Activated naive CD4-positive, alpha-beta T cell treated with anti-CD3 and anti-CD28 coated beads, Interleukin-2, amount 50 U/mL, for 16 hours (primary cell): ENCODE measurements around the gene FAM124A.

Experiments
- DNase-seq: peaks from one replicate; pipeline ENCODE4 v3.0.0-alpha.2; 2020

Gene FAM124A

DNA sequence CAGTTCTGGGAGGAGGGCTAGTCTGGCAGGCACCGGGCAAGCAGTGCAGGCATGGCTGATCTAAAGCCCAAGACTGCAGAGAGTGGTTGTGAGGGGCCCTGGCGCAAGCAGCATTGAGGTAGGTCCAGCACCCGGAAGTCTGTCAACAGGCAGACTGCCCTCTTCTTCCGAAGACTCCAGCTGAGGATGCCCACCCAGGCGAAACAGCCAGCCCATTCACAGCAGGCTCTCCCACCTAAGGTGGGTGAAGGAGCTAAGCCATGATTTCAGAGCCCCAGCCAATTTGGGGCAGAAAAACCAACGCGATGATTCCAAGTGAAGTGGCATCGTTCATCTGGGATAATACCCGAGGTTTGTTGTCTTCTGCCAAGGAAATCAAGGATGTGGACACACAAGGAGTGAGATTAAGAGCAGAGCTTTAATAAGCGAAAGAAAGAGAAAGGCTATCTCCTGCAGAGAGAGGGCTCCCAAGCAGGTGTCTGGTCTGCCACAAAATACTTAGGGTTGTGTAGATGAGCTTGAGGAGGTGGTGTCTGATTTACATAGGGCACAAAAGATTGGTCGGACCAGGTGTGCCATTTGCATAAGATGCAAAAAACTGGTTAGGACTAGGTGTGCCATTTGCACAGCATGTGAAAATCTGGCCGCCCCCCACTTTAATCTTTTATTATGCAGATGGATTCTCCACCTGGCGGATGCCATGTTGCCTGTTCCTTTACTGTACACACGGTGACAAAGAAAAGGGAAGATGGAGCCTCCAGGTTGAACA is 22.6 kb downstream of the FAM124A start:
- no peak for DNase-seq

DNA sequence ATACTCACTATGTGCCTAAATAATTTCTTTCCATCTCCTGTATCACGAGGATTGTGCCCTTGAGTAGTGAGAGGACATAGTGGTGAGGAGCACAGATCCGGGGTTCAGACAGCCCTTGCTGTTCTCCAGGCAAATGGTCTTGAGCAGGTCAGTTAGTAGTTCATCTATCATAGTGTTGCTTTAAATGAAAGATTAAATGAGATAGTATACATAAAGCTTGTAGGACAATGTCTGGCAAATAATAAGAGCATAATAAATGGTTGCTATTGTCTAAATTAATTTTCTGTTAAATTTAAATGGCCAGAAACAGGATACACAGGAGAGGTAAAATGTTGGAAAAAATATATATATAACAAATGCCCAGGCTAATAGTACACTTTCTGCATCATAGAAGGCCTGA is 23.4 kb downstream of the FAM124A start:
- DNase-seq = no peak

DNA sequence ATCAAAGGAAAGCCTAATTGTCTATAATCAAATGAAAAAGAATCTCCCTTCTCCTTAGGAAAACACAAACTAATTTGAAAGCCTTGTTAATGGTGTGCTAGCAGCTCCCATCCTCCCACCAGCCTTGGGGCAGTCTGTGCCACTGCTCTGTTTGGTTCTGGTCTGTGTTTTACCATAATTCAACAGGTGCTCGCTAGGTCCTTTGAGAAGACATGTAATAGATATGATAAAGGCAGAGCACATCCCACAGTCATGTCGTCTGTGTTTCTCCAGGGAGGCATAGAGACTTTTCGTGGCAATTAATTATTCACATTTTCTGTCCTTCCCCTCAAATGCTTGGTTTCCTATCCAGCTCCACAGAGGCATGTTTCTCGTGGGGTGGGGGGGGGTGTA is 23.8 kb downstream of the FAM124A start:
- DNase-seq = no peak

DNA sequence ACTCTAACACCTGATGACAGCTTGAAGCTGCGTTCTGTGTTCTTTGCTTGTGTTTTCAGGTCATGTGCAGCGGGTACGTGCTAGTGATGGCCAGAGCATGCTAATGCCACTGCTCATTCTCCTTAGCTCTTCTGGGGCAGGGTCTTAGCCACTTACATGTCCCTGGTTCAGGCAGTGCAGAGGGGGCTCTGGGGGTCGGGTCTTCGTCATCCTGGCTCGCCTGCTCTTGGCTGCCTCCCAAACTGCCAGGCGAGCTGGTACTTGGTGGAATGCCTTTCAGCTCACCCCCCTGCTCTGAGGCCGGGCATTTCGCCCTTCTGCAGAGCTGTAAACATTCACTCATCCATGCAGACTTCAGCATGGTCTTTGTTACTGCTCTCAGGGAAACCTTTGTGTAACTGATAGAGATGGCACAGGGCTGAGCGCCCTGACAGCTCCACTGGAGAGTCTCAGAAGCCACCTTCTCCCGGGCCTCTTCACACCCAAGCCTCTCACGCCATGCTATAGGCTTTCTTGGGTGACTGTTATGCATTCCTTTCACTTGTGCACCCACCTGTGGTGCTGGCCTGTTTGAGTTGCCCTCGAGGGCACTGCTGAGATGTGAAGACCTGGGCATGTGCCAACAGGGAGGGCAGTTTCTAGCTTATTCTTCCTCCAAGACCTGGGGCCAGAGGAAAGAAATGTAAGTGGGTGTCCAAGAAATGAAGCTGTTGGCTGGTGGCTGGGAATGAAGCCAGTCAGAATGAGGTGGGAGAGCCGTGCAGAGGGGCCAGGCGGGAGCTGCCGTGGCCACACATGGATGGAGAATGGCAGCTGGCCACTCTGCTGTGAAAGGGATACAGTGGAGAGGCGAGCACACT is 24.4 kb downstream of the FAM124A start:
- DNase-seq = no peak

DNA sequence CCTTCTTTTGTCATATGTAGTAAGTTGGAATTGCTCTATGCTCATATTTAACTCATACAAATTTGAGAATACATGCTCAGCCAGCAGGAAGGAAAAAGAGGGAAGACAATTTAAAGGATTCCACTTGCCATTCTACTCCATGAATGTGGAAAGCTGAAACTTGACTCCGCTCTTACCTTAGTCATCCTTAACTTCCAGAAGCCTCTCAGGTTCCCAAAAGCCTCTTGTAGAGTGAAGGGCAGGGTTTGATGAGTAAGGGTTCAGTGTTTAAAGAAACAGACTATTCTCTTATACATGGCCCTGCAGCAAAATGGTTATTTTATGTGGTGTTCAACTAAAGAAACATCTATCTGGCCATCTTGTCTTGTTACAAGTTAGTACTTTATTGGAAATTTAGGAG is 27.1 kb downstream of the FAM124A start:
- no peak for DNase-seq

DNA sequence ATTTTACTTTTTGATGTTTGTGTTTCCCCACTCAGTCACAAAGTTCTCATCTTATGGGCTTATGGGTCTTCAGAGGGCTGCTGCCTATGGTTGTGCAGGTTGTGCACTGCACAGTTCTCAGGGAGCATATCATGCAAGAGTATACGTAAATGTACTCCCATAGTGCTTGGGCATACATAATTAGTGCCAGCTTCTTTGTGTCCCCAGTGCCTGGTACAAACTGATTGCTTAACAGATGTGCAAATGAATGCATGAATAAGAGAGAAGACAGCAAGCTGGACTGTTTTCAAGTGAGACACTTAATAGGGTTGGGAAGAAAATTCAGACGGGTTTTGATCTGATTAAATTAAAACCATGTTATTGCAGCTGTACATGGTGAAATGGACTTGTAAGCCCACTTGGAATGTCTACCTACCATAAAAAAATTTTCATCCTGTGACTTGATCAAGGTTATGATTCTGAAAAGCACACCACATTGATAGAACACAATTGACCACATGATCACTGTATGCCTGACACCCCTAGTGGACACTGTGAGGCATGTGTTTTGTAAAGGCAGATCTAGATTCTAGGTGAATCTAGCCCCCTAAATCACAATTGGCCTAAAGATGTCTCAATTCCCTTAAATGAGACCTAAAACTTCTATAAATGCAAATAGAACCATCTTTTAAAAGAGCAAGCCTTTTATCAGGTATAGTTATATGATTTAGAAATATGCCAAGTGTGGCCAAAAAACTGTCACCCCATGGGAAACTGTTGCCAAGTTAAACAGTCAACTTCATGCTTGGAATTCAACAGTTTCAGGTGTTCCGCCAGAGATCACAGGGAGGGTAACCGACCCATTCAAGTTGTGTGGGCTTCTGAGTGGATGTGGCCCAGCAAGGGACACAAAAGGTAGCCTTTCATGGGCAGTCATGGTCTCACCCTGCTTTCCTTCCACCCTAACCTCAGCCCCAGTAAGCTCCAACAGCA is 27.9 kb downstream of the FAM124A start:
- DNase-seq = no peak

DNA sequence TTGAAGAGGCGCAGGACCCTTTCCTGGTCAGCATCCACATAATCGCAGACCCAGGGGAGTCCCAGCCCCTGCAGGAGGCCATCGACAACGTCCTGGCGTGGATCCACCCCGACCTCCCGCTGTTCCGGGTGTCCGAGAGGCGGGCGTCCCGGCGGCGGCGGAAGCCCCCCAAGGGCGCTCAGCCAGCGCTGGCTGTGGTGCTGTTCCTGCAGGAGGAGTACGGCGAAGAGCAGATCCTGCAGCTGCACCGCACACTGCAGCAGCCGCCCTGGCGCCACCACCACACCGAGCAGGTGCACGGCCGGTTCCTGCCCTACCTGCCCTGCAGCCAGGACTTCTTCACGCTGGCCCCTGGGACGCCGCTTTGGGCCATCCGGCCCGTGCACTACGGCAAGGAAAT is 29.3 kb downstream of the FAM124A start:
- DNase-seq = no peak

DNA sequence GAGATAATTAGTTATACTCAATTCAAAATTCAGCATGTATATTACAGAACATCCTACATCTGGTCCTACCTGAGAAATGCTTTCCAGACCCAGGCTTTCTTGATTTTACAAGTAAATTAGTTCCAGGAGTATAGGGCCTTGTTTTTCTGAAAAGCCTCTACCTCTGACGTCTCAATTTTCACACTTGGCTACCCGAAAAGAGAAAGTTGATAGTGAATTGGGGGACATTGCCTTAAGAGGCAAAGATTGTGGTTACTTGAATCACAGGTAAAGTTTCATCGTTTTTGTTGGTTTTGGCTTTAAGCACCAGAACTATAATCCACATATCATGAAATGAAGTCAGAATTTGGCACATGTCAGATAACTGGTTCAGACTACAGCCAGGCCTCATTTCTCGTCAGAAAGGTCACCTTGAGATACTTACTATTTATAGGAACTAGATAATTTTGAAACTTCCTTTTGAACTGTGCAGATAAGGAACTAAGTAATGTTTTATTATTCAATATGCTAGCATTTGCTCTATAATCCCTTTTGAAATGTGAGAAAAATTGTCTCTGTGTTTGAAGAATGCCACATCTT is 30.8 kb downstream of the FAM124A start:
- DNase-seq = no peak

DNA sequence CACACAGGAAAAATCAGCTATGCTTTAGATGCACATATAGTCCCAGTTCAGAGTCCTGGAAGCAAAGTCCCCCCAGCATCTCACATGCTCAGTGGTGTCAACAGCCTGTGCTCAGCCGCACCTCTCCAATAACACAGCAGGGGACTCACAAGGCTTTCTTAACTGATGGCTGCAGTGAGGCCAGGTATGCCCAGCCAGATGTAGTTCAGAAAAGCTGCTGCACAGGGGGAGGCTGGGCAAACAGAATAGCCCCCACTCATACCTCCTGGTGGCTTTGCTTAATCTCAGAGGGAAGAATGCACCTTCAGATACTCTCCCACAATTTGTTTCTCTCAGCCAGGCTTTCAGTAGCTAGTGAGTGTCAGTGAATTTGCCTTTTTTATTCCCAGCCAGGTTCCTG is 33.4 kb downstream of the FAM124A start:
- DNase-seq = no peak

DNA sequence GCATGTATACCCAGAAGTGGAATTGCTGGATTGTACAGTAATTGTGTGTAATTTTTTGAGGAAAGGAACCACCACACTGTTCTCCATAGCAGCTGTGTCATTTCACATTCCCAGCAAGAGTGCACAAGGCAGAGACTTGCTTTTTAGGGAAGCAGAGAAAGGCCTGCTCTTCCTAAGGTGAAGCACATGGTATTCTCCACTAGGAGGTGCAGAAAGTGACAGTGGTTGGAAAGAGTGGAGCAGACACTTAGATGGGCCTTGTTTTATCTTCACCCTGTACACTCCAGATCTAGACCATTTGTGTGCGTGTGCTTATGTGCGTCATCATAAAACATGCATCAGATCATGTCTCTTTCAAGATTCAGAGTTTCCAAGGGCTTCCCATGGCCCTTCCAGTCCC is 35.0 kb downstream of the FAM124A start:
- DNase-seq = no peak

DNA sequence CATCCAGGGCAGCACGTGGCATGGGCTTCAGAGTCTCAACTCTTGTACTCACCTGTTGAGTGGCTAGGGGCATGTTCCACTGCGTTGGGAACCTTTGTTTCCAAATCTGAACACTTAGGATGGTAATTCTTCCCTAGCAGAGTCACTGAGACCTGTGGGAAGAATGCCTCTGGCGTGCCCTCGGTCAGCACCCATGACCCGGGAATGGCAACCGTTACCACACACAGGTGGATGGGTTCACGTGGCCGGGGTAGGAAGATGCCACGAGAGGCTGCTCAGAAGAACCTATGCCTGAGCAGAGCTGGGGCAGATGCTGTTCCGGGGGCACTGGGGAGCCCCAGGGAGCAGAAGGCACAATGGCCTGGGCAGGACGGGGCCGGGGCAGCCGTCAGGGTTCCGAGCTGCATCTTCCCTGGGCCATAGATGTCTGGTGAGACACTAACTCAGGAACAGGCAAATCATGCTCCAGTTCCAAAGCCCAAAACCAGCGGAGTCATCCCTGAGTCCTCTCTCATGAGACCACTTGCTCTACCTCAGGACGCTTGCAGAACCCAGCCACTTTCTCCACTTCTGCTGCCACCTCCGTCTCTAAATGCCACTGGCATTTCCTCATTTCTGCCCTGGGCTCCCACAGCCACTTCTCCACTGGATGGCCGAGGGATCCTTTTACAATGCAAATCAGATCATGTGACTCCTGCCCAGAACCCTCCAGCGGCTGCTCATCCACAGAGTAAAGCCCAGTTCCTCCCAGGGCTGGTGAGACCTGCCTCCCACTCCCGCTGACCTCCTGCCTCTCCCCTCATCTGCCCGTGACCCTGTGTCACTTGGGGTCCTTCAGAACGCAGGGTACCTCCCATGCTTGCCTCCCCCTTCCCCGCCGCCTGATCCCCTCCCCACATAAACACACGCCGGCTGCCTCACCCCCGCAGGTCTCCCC is 36.7 kb downstream of the FAM124A start:
- no peak for DNase-seq

DNA sequence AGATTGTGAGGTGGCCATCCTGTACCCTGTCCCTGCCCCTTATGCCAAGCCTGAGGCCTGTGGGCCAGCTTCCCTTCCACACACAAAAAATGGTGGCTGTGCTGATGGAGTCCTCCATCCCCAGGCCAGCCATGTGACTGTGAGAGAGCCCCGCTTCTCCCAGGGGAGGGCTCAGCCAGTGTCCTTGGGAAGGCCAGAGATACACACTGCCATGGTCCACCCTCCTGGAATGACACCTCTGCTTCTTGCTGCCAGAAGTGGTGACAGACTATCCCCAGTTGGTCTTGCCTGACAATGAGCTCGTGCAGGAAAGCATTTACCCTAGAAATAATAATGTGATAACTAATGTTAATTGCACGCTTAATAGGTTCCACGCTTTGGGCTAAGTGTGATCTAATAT is 38.0 kb downstream of the FAM124A start:
- no peak for DNase-seq

DNA sequence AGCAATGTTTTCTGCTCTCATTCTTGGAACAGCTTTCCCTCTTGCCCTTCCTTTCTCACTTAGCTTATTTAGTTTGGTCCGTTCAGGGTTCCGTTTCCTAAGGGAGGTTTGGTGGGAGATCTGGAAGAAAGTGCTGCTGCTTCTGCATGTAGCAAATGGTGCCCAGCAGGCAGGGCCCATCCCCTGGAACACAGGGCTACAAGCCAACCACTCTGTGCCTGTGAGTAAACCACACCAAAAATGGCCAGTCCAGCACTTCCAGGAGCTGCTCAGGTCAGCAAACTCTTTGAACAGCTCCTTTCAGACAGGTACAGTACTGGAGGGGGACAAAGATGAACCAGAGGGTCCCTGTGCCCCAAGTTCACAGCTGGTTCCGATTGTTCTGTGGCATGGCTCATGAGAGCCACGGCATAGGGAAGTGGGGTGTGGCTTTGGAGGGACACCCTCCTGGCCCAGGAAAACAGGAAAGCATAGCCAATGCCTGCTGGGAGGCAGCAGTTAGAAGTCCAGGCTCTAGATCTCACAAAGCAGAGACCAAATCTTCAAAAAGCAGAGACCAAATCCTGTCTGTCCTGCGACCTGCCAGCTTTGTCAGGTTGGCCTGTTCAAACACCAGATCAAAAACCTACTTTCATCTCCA is 39.5 kb downstream of the FAM124A start:
- no peak for DNase-seq

DNA sequence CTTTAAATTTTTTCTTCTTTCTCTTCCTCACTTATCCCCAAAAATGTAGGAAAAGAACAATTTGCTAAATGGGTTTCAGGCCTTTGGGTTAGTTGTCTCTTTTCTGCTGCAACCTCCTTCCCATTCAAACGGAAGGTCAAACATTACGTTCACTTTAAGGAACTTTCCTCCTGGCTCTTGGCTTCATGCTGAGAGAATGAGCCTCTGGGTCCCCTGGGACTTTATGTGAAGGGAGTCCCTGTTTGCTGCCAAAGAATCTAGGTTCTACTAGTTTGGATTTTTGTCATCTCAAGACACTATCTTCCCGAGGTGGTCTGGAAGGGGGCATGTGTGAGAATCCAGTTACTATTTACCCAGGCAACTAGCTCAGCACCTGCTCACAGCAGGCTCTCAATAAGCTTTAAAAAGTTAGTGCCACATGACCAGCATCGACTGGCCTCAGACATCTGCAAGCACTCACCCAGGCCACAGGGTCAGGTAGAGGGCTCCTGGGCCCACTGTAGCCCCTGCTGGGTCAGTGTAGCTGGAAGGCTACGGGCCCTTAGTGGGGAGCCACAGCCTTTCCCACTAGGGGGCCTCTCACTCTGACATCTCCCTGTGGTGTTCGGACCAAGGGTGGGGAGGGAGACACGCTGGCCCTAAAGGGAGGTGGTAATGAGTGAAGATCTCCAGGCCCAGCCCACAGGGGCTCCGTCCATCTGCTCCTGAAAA is 40.5 kb downstream of the FAM124A start:
- DNase-seq = no peak

DNA sequence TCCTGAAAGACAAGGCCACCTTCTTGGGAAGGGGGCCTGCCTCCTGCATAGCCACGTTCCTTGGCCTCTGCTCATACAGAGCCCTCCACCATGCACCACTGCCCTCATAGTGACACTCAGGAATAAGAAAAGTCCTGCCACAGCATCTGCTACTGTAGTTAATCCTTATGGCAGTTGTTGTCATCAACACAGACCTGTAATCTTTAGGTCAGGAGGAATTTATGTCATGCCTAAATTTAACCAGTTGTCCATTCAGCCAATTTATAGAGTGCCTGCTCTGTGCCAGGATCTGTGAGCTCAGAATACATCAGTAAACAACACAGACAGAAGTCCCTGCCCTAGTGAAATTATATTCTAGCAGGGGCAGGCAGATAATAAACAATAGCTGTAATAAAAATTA is 44.4 kb downstream of the FAM124A start:
- DNase-seq = no peak

DNA sequence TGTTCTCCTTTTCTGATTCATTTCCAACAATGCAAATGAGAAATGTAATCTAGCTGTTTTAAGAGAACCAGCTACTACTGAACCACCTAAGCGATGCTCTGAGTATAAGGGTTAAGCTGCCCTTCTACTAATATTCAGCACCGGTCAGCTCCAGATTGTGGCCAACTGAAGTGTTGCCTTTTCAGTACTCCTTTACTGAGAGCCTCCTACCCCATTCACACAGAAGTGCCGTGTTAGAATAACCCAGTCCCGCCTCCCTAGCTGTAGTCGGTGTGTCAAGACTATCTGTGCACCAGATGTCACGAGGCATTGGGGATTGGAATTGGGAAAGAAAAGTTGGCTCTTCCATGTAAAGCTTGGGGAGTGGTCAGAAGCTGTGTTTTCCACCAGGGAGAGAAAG is 45.4 kb downstream of the FAM124A start:
- no peak for DNase-seq

DNA sequence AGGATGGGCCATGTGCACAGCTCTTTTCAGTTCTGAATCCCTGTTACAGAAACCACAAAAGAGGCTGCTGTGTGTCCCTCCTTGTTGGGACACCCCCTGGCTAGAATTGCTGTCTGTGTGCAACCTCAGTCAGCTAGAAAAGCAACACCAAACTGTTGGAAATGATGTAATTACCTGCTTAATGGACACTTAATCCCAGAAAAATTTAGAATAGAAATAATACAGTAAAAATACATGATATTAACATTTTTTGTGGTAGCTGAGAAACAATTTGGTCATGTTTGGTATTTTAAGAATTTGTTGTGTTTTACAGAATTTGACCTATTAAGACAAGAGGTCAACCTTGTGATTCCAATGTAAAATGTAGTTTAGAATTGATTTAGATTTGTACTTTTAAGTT is 46.8 kb downstream of the FAM124A start:
- DNase-seq = no peak

DNA sequence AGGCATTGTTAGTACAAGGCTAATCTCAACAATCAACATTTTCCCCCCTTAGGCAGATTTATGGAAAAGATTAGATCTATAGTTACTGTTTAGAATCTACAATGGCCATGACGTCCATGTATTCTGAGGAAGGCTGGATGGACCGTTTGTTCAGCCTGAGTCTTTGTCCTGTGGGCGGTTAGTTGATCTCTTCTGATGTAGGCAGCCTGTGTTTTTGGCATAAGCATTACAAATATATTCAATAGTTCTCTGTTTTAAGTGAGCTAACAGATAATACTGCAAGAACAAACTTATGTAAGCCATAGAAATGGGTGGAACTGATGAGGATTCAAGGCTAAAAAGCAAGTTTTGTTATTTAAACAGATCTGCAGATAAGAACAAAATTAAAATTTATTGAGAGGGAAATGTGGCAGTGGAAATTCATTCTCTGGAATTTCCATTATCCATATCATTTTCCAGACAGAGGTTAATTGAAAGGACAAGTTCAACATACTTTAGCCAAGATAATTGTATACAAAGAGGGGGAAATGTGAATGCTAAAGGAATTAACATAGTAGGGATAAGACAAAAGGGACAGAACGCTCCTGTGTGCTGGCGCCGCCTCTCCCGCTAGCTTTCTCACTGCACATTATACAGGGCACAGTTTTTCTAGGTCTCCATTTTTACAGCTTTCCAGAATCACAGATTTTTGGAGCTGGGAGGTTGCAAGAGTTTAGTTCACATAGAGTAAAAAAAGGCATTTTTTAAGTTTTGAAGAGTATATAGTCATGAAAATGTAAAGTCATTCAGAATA is 48.6 kb downstream of the FAM124A start:
- DNase-seq = no peak

DNA sequence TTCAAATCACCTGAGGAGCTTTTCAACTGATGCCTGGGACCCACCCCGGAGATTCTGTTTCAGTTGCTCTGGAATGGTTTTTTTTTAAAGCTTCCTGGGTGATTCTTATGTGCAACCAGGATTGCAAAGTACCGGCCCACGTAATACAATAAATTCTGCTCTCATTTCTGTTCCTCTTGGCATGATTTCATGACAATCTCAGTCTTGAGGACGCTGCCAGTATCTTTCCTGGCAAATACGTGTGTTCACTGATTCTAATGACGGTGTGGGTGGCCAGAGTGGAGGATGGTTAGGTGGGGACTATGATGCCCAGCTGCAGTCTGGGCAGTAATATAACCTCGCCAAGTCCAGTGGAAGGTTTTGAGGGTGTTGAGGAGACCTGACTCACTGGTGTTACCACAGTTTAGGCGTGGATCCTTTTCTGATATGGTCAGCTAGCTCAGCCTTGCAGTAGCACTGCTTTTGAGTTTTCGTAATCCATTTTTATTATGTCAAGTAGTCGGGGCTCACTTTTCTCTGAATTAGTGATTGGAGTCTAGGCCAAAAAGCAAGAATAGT is 49.4 kb downstream of the FAM124A start:
- no peak for DNase-seq
